ENCODE results near the gene AP1S2.
"Not testable (repeated sequence)": the region's sequence is repeated elsewhere in the genome, so short reads cannot be mapped to it uniquely, and the experiment has no call there.

Gene AP1S2

GRCh38 chrX:15854712-15855567 is at the start of gene AP1S2:
TSS of gene AP1S2 (minus strand) at chrX:15854813. CDS start at chrX:15852524, 2,289 bp downstream.
- peak; percentile 98 for DNase-seq

DNA sequence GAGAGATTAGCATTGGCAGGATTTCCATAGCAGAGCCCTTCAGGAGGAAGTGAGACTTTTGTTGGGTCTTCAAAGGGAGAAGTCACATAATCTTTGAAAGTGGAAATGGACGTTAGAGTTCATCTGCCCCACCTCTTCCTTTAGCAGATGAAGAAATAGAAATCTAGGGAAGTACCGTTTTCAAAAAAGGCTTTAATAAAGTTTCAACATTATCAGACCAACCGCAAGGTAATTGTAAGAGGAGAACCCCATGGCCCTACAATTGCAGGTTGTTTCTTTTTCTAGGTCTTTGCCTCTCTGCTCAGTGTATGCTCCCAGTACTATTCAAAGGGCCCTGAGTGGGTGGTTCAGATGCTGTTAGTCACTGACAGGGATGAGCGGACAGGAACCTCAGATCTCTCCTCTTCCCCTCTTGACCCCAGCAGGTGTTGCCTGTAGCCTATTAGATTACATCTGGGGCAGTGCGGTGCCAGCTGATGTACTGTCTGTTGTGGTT is 48.6 kb upstream of the AP1S2 start:
- DNase-seq: peak; percentile 29

DNA sequence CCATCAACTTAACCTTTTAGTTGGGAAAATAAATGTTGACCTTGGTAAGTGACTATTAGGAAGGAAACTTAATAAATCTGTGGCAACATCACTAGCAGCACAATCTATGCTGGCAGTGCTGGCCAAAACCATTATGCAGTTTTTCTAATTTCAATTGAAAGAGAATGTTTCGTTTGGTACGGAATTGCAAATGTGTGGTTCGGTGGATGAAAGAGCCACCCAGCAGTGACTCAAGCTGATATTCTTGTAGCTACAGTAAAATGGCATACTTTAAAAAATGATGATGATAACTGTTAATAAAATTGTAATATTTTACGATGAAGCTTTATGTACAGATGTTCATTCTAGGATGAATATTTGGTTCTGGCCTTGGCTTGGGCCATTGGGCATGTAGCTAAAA is 40.7 kb upstream of the AP1S2 start:
- no peak for DNase-seq

GRCh38 chrX:15894724-15895123 is 40.1 kb upstream of the AP1S2 start:
- no peak for DNase-seq

DNA sequence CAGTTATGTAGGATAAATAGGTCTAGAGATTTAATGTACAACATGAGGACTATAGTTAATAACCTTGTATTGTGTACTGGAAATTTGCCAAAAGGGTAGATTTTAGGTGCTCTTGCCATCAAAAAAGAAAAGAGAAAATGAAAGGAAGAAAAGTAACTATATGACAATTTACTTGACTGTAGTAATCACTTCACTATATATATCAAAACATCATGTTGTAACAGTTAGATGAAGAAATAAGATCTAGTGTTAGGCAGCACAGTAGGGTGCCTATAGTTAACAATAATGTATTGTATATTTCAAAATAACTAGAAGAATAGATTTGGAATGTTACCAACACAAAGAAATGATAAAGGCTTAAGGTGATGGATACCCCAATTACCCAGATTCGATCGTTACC is 35.9 kb upstream of the AP1S2 start:
- no peak for DNase-seq

DNA sequence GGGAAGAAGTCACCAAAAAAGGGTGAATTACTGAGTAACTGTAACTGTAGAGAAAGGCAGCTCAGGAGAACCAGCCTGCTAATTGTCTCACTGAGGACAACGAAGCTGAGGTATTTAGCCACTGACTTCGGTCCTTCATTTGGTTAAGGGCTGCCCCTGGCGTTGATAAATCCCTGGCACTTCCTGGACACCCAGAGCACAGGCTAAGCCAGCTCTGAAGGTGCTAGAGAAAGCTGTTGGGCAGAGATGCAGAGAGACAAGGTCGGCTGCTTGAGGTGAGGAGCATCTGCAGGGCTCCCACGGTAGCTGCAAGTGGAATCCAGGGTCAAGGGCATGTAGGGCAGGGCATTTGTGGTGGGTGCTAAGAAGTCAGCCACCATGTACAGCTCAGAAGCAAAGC is 33.4 kb upstream of the AP1S2 start:
- no peak for DNase-seq

DNA sequence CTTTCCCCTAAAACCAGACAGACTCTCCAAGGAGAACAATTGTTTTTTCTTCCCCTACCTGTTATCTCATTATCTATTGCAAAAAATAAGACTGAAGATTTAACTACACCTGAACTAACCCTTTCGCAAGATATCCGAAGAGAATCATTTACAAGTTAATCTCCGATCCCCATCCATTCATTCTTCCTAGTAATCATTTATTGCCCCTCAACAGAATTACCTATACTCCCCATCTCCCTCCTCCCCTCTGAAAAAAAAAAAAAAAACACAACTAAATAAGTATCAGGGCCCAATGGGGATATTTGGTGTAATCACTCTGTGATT is 28.9 kb upstream of the AP1S2 start:
- DNase-seq: no peak

DNA sequence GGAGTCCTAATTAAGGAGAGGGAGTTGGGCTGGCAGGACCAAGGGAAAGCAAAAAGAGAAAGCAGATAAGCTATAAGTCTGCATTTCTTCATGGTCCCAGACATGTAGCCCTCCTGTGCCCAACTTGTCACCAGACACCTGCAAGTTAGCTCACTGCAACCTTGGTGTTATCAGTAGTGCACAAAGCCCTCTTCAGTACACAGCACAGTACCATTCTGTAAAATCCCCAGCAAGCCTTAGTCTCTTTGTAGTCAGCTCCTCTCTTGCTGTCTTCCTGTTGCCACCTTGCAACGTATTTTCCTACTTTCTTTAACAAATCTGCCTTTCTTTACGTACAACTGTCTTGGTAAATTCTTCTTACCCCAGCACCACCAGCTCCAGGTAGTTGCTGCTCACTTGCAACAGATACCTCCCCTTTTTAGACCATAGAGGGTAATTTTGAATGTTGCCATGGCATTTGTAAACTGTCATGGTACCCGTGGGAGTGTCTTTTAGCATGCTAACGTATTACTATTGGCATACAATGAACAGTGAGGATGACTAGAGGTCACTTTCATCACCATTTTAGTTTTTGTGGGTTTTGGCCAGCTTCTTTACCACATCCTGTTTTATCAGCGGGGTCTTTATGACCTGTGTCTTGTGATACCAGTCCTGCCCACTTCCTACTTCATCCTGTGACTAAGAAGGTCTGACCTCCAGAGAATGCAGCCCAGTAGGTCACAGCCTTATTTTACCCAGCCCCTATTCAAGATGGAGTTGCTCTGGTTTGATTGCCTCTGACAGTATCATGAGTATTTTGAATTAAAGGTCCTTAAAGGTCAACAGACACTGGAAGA is 28.3 kb upstream of the AP1S2 start:
- peak; percentile 42 for DNase-seq

- DNase-seq: no peak
Observed at GRCh38 chrX:15881381-15881897, 26.8 kb upstream of the AP1S2 start.

- not testable (repeated sequence) for DNase-seq
Observed at GRCh38 chrX:15877914-15878313, 23.3 kb upstream of the AP1S2 start.

- DNase-seq: no peak
Observed at GRCh38 chrX:15877380-15877779, 22.8 kb upstream of the AP1S2 start.

GRCh38 chrX:15874672-15875071 is 20.1 kb upstream of the AP1S2 start:
- no peak for DNase-seq

DNA sequence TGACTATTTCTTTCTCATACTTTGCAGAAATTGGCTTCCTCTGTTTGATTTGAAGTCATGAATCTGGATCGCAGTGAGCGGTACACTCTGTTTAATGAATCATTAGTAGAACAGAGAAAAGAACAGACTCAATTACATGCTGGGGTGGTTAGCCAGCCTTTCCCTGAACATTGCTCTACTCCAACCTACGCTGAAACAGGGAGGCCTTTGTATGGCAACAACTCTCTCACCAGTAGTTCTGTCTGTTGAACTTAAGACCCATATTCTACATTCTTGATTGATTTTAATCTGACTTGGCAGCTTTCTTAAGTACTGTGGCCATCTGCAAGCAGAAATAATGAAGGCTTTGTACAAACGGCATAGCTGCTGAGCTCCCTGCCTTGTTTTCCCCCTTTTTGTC is 19.0 kb upstream of the AP1S2 start:
- no peak for DNase-seq

- DNase-seq: no peak
Observed at GRCh38 chrX:15870310-15870709, 15.7 kb upstream of the AP1S2 start.

- no peak for DNase-seq
Observed at GRCh38 chrX:15869695-15870094, 15.1 kb upstream of the AP1S2 start.

DNA sequence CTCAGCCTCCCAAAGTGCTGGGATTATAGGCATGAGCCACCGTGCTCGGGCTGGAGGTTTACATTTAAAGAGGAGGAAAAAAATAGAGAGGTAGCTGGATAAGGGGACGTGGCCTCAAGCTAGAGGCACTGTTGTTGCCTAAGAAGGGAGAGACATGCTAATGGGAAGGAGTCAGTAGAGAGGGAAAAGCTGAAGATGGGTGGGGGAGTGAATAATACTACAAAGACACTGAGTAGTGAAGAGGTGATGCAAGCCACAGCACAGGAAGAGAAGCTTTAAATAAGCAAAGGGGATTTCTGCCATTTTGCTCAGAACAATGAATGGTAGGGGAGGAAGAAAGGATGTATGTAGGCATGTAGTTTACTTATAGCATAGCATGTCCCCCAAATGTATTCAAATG is 11.5 kb upstream of the AP1S2 start:
- DNase-seq: no peak

GRCh38 chrX:15864629-15865028 is 10.0 kb upstream of the AP1S2 start:
- no peak for DNase-seq

DNA sequence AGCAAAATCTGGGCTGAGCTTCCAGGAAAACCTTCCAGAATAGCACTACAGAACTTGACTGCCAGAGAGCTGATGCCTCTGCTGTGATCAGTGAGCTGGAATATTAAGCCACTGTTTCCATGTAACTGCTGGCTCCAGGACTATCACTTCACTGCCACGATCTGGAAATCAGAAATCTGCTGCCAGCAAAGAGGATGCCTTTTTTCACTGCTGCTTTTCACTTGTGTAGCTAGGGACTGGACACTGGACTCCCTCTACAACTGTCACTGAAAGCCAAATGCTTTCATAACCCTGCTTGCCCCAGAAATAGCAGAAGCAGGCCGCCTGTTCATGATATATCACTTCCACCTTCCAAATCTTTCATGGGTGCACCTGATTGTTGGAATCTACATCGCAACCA is 9.4 kb upstream of the AP1S2 start:
- no peak for DNase-seq

DNA sequence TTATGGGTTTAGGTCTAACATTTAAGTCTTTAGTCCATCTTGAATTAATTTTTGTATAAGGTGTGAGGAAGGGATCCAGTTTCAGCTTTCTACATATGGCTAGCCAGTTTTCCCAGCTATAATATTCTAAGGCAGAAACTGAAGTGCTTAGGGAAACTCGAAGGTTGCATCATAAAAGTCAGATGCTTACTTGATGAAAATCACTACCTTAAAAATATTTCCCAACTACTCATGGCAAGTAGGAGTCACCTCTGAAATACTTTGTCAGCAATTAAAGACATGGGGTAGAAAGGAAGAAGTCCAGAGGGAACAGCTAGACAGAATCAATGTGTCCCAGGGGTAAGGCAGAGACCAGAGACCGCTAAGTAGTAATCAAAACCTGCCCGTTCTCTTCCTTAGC is 6.3 kb upstream of the AP1S2 start:
- no peak for DNase-seq

DNA sequence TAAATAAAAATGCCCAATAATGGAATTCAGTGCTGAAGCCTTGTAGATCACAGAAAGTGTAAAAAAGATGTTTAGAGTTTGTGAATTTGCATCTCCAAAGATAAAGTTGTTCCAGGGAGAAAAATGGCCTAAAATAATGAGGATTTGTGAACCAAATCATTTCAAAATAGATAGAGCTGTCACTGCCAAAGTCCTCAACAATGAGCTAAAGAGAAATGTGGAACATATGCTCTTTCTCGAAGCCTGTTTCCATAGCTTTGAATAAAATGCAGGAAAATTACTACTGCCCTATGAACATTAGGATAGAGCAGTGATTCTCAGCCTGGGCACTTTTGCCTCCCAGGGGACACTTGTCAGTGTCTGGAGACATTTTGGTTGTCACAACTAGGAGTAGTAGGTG is 3.4 kb upstream of the AP1S2 start:
- DNase-seq: no peak

DNA sequence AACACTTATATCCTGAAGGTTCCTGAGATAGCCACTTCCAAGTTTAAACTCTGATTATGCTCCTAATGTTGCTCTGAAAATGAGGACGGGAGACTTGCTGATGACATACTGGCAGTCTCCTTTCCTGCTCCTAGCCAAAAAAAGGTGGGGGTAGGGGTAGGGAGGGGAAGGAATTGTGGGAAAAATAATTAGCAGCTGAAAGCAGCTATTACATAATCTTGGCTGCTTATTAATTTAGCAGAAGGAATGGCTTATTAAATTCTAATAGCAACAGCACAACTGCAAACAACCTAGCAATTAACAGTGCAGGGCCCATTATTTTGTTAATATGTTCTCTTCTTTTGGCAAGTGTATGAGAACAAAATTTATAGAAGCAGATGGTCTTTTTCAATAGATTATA is 2.0 kb upstream of the AP1S2 start:
- no peak for DNase-seq

GRCh38 chrX:15856222-15856587 is 1.6 kb upstream of the AP1S2 start:
- no peak for DNase-seq

DNA sequence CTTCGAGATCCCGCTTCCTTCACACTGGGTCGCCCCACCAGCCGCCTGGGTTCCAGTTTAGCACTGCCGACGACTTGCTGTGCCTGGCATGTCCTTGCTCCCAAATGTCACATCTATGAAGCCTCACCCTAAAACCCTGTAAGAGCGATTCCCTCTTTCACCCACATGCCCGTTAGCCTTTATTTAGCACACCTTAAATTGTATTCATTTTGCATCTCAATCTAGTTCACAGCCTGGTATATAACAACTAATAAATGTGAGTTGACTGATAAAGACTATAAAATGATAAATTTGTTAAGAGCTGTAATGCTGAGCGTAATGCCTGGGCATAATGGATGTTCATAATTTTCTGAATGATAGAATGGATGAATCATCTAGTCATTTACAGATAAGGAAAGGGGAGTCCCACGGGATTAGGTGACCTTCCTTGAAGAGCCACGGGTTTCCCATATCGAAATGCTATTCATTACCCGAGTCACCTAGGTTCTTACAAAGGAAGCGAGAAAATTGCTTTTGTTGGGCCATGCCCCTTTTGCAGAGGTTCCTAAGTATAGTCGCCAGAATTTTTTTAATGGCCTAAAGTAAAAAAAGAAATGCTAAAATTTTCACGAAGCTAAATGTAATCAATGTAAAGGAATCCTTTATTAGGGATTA is 1.1 kb upstream of the AP1S2 start:
- no peak for DNase-seq

Measured in CD4-positive, alpha-beta T cell treated with Interleukin-15 for 1 hour (primary cell).